GM21723 (cell line): ENCODE measurements around the gene FZR1.

Source experiments
- ATAC-seq: cut with Tn5 transposase; IDR thresholded peaks from one replicate; pipeline ENCODE4 v1.9.1; 2021; ENCODE audit warnings: mild to moderate bottlenecking, moderate library complexity; ENCODE audit not compliant: unreplicated experiment

The FZR1 gene

DNA sequence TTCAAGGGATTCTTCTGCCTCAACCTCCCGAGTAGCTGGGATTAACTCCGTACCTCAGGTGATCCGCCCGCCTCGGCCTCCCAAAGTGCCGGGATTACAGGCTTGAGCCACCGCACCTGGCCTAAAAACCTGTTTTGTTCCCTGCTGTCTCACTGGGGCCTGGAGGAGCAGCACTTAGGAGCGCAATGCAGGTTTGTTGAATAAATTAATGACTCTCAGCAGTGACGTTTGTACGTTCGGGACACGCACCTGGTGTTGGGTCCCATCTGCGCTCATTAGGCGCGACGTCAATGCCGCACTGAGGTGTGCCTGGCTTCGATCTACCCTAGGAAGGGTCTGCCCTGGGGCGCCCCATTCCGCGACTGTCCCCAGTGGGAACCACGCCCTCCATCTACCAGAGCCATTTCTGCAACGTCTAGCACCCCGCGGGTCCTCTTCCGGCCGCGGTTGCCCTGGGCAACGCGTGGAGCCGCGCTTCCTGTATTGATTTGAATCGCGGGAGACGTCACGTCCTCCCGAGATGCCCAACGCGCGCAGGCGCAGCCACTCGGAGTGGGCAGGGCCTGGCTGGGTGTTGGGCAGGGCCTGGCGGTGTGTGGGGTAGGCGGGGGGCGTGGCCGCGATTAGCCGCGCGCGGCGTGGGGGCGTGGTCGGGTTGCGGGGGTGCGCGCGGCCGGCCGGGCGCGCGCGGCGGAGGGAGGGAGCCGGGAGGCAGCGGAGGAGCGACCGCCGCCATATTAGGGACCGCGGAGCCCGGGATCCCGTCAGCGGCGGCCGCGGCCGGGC is at the start of gene FZR1:
Gene FZR1, plus strand, starts transcription at position 714 of the 786 bp plus-strand sequence. CDS start 16,679 bp downstream, outside the sequence.
- peak; percentile 83 for ATAC-seq

DNA sequence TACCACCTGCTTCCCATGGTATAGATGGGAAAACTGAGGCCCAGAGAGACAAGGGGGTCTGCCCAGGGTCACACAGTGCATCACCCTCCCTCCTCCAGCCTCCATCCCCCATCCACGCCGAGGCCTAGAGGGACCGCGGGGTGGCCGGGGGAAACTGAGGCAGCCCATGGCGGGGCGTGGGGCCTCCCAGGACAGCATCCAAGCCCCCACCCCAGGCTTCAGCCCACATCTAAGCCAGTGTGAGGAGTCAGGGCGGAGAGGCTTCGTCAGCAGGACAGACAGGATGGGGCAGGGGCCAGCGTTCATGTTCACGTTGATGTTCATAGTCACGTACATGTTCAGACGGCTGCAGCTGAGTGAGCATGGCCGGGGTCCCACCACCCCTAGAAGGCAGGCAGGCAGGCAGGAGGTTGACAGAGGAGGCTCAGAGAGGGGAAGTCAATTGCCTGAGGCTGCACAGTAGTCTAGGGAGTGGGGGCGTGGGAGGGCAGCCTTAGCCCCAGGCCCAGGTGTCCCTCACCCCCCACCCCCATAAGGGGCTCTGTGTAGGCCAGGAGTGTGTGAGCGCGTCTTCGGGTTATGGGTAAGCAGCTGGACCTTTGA is 49.1 kb upstream of the FZR1 start:
- ATAC-seq = no peak

DNA sequence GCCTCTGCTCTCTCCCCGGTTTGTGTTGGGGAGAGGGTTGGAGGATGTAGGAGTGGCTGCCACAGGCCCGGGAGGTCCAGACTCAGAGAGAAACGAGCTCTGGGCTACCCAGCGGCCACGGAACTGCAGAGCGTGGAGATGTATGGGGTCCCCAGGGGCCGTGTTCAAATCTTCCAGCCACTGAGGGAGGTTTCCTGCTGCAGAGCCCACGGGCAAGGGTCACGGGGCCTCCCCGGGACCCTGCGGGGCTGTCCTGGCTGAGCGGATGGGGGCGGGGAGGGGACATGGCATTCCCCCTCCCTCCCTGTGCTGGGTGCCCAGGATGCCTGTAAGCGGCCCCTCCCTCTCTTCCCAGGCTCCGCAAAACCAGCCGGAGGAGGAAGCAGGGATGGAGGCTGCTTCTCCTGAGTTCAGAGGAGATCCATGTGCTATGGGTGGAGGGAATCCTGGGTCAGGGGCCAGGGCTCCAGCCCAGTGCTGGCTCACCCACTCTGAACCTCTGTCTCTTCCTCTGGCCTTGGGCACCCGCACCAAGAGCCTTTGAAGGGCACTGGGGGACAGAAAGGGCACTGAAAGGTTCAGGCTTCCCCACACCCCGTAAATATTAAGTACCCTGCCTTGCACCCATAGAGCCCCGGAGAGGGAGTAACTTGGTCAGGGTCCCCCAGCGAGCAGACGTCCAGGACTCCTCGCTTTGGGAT is 48.4 kb upstream of the FZR1 start:
- ATAC-seq = no peak

DNA sequence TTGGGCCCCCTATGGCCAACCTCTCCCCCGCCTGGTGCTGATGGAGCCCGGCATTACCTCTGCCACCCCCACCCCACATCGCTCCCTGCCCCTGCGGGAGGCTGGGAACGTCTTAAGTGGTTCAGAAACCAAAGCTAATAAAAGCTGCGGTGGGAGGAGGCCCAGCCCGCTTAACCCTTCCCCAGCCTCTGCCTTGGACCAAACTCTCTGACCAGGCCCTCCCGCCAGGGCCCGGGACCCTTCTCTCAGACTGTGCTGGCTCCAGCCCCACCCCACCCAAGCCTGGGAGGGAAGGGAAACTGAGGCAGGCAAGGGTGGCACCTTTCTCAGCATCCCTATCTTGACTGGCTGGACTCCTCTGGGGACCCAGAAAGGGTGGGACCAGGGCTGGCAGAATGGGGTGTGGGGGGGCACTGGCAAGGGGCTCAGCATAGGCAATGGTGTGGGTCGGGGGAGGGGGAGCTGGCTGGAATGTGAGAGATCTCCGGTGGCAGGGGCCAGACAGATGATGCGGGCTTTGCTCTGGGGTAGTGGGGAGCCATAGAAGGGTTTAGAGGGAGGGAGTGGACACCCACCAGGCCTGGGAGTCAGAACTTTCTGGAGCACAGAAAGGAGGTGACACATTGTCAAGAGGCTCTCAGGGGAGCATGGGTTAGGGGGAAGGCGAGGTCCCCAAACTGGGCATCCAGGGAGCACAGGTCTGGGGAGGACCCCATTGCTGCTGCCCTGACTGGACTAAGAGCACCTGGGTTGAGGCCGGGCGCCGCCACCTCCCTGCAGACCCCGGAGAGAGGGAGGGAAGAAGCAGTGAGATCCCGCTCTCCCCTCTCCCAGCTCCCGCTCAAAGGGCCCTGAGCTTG is 47.7 kb upstream of the FZR1 start:
- ATAC-seq = no peak

DNA sequence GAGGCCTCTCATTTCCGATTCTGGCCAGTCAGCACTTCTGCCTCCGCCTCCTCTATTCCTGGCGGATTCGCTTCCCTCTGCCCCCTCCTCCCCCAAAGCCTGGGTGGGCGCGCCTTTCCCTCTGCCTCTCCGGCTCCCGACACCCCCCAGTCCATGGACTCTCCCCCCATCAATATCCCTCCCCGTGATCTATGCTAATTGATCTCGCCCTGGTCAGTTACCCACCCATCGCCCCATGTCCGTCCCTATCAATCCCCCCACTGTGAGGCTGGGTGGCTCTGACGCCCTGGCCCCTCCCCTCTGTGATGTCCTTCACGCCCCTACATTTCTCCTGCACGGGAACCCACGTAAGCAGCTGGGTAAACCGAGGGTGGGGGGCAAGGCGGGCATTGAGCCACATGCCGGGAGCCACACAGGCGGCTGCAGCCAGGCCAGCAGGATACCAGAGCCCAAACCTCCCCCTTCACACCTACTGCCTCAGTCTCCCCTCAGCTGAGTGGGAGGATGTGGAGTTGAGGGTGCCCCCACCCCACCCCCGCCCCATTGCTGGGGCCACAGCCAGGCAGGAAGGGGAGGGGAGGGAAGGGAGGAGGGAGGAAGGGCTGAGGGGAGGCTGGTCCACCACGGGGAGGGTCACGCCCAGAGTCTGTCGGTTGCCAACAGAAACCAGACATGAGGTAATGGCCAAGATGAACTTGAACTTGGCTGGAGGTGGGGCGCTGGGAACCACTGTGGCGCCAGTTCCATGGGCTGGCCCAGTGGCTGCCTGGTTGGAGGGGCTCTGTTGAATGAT is 46.8 kb upstream of the FZR1 start:
- no peak for ATAC-seq

DNA sequence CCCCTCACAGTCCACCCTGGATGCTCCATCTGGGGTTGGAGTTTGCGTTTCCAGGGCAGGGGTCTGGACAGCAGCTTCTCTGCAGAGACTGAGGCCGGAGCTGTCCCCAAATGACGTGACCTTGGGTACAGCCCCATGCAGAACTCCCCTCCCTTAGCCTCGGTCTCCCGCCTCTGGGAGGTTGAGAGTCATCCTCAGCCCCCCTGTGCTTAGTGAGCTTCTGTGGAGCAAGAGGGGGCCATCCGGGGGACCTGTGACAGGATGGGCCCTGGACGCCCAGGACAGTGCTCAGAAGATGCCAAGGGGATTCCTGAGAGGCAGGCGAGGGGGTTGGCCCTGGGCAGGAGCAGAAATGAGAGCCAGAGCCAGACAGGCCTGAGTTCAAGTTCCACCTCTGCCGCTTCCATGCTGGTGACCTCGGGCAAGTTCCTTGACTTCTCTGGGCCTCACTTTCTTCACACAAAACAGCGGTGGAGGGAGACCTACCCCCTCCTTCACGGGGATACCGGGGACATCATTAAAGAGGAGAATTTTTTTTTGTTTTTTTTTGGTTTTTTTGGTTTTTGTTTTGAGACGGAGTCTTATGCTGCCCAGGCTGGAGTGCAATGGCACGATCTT is 46.0 kb upstream of the FZR1 start:
- ATAC-seq = no peak

DNA sequence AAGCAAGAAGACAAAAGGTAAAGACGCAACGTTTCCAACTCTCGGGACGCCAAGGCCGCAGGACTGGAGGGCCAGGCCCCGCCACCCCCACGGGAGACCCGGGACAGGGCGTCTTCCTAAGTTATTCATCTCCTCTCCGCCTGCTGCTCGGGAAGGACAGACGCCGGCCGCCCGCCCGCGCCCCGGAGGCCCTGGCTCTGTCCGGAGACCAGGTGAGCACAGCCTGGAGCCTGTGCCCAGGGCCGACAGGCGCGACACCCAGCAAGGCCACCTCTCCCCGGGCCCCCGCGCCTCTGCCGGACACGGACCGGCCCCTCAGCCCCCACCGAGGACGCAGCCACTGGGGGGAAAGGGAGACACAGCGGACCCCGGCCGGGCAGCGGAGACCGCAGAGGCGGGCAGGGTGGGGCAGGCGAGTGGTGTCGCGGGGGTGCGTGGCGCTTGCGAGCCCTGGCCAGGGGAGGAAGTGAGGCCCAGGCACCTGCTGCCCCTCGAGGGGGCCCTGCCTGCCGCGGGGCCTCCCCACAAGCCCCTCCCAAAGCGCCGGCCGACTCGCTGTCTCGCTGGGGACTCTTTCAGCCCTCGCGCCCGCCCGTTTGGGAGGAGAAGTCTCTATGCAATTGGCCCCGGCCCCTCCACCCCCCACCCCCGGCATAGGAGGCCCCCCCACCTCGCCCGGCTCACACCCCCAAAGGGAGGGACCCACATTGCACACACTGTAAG is 43.0 kb upstream of the FZR1 start:
- ATAC-seq = no peak

DNA sequence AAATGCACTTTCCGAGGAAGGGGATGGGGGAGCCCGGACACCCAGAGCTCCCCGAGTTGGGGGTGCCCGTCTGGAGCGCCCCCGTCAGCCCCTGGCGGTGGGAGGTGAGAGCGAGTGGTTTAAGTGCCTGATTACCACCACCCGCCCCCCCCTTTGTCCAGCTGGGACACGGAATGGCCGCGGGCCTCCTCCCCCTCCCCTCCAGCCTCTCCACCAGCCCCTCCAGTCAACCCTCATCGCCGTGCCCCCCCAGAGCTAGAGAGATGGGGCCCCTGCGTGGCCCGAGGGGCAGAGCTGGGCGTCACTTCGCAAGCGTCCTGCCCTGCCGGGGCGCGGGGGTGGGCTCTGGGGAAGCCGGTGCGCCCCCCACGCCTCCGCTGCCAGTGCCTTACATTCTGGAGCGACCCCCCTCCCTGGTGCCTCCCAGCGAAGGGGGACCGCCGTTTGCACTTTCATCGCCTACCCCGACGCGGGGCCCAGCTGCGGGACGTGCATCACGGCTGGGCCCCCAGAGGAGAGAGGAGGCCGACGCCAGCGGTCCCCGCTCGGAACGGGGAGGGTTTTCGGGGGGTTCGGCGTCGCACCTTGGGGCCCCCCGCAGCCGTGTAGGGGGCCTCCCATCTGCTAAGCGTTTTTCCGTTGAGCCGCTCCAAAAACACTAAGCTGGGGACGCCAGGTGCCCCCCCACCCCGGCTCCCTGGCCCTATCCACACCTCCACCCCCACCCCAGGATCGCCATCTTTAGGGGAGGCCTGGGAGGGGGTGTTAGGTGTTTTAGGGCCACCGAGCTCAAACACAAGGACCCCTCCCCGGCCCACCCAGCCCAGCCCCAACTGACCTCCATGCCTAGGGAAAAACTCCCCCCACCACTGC is 42.2 kb upstream of the FZR1 start:
- no peak for ATAC-seq

DNA sequence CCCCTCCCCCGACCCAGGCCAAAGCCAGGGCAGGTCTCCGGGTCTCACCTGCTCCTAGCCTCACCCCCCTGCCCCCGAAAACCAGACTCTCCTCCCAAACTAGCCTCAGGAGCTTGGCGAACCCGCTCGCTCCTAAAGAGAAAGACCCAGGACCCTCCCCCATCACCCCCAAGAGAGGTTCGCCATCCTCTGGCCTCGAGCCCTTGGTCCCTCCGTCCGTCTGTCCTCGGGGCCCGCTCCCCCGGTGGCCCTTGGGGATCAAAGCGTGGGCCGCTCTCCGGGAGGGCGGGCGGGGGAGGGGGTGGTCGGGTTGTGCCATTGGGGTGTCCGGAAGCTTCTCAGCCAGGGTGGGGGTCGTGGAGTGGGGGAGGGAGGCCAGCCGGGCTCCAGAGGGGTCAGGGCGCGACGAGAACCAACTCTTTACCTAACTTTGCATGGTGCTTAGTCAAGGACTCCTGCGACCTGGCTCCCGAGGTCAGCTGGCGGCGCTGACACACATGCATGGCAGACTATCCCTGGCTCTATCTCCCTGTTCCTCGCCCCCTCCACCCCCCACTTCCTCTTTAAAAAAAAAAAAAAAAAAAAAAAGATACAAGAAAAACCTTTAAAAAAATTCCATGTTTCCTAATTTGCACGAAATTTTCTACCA is 41.4 kb upstream of the FZR1 start:
- no peak for ATAC-seq

DNA sequence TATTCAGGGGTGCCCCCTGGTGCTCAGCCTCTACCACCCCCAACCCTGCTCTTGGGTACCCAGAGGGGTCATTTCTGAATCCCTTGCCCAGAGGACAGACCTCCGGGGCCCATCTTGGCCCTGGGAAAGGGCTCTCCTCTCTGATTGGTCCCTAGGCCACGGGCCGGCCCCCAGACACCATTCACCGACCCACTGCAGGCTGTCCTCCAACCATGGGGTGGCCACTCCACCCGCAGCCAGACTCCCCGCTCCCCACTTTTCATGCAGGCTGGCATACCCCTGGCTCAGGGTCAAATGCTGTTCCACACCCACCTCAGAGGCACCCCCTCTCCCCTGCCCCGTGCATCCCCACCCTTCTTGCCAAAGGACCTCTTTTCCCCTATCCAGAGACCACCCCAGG is 40.6 kb upstream of the FZR1 start:
- ATAC-seq = no peak

DNA sequence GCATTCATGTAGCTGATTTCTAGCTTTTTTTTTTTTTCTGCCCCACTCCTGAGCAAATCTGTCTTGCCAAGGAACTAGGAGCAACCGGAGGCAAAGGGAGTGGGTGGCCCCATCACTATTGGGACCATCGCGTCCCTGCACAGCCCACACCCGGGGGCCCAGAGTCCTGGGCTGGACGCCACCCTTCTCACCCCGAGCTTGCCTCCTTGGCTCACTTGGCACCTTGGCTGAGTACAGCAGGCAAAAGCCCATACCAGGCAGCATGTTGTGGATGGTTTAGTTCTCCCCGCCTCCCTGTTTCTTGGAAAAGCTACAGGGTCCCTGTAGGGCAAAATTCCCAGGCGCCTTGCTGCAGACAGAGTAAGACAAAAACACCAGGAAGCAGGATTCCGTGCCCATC is 39.5 kb upstream of the FZR1 start:
- ATAC-seq = no peak

DNA sequence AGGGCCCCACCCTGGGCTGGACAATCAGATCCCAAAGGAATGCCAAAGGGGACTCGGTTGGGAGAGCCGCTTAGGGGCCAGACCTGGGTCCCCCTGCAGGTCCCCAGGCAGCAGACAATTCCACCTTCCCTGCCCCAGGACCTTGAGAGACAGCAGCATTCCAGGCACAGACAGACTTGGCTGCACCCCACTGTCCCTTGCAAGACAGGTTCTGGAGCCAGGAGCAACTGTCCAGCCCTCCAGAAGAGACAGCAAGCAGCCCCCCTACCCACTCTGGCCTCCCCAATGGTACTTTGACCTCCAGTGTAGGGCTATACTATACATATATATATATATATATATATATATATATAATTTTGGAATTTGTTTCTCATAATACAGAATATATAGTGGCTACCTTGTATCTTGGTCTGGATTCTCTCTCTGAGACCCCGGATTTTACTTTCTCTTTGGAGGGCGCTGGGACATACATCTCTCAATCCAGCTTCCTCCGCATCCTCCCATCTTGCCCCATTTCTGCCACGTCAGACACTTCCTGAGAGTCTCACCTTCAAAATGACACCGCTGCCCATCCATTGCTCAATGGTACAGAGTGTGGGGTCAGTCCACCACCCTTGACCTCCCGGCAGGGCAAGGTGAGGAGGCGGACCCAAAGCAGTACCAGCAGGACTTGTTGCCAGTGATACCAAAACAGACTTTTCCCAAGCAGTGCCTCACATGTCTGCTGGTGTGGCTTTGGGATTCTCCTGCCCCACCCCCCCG is 38.5 kb upstream of the FZR1 start:
- ATAC-seq = no peak

DNA sequence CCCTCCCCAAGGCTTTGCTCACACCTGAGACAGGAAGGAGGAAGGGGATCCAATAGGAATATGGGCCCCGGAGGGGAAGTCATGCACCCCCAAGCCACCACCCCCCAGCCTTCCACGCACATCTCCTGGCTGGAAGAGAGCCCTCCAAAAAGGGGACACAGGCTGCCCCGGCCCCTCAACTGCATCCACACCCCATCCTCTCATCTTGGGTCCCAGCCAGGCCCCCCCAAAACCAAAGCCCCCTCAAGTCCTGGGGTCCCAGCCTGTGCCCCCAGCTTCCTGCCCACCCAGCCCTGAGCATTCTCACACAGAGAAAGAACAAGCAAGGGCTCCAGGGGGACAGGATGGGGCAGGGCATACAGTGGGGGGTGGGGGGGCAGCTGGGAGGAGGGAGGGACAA is 37.9 kb upstream of the FZR1 start:
- no peak for ATAC-seq

DNA sequence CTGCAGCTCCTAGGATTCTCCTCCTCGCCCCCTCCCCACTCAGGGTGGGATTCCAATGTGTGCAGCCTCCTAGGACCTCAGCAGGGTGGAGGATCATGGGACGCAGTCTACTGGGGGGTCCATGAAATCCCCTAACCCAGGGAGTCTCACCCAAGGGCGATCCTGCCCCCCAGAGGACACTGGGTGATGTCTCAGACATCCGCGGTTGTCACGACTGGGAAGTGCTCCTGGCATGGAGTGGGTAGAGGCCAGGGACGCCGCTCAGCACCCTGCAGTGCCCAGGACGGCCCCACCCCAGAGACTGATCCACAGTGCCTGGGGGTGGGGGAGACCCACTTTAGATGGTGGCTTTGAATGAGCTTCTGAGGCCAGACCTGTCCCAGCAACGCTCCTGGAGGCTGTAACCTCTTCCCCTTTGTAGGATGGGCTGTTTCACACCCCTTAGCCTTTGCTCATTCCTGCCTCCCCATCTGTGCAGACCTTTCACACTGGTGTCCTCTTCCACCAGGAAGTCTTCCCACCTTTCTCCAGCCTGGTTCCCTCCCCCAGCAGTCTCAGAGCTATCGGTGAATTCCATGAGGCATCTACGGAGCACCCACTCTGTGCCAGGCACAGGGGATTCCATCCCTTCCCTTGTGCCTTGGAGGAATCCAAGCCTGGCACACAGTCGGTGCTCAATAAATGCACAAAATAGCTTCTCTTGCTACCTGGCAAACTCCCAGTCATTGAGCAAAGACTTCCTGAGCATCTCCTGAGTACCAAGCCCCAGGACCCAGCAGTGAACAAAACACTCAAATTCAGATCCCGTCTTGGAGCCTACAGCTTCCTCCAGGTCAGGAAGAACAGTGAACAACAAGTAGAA is 36.2 kb upstream of the FZR1 start:
- no peak for ATAC-seq

DNA sequence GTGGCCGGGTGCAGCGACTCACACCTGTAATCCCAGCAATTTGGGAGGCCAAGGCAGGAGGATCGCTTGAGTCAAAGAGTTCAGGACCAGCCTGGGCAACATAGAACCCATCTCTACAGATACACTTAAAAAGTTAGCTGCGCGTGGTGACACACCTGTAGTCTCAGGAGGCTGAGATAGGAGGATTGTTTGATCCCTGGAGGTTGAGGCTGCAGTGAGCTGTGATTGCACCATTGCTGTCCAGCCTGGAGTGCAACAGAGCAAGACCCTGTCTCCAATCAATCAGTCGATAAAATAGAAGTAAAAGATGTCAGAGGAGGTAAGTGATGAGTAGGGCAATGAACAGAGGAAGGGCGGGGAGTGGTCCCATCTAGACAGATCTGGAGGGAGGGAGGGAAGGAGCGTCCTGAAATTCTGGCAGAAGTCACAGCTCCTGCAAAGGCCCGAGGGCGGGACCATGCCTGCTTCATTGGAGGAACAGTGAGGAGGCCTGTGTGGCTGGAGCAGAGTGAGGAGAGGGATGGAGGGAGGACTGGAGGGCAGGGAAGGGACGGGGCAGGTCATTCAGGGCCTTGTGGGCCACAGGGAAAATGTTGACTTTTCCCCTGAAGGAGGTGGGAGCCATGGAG is 35.5 kb upstream of the FZR1 start:
- no peak for ATAC-seq
